C4-2B (cell line): ENCODE results near the gene CINP.

Source experiments
- CTCF ChIP-seq: fragments of 450-650 bp; conservative IDR thresholded peaks from 2 replicates; pipeline ENCODE4 v1.5.1; 2017; ENCODE audit warnings: mild to moderate bottlenecking
- ZFX ChIP-seq: fragments of 450-650 bp; IDR thresholded peaks from 2 replicates; pipeline ENCODE4 v1.6.1; 2017

- no peak for TF ChIP-seq CTCF
- no peak for TF ChIP-seq ZFX
These were observed 11.7 kb downstream of the CINP start for GRCh38 chr14:102351023-102351422.
